Prostate gland (tissue), 2 donors: ENCODE results near the gene L1CAM. TPM values are rescaled to one million over a fixed set of nuclear protein-coding genes. Genes with fewer than 3 reads are reported as not detected.

Experiments used
- DNase-seq: peaks from one replicate; pipeline ENCODE4 v3.0.0-alpha.2; 2019; ENCODE audit warnings: low spot score
- H3K27ac ChIP-seq, 2 donors: fragments of 200-600 bp; sonication (generic); 2 replicates each; pipeline ENCODE4 v1.5.1; 2017 to 2019
- H3K27me3 ChIP-seq: fragments of 200-600 bp; sonication (generic); replicated peaks from 2 replicates; pipeline ENCODE4 v1.5.1; 2019; ENCODE audit not compliant: insufficient read depth
- H3K36me3 ChIP-seq, 2 donors: fragments of 200-600 bp; sonication (generic); 1 replicate in 1 of 2; 2 replicates in 1 of 2; pipeline versions ENCODE4 v1.5.1 to v1.8.1; 2017 to 2019
- H3K4me1 ChIP-seq: fragments of 200-600 bp; sonication (generic); replicated peaks from 2 replicates; pipeline ENCODE4 v1.5.1; 2019
- H3K4me3 ChIP-seq, 2 donors: fragments of 200-600 bp; sonication (generic); 2 replicates each; pipeline ENCODE4 v1.5.1; 2017 to 2019
- H3K9me3 ChIP-seq: fragments of 200-600 bp; sonication (generic); 2 replicates; pipeline ENCODE4 v1.5.1; 2017
- POLR2A ChIP-seq: fragments of 450-650 bp; IDR thresholded peaks from one replicate; pipeline ENCODE4 v1.6.1; 2016; ENCODE audit warnings: antibody characterized with exemption, mild to moderate bottlenecking
- POLR2AphosphoS5 ChIP-seq: sonication (generic); formaldehyde crosslinking; IDR thresholded peaks from one replicate; pipeline ENCODE4 v1.6.1; 2017; ENCODE audit warnings: antibody characterized with exemption
- WGBS: methylation state at CpG from one replicate; pipeline ENCODE4 v1.1.5; 2018; 5-methylcytosine and 5-hydroxymethylcytosine counted together
- intact Hi-C: fragments of 100-400 bp; cut with DNase I; formaldehyde crosslinking; loops from one replicate; pipeline ENCODE4 v1.14.2; 2022
- total RNA-seq, 2 donors: library from RNA; depleted of rRNA; stranded (reverse); fragments of >200 nt; gene quantifications; one replicate each; pipeline ENCODE4 v1.1.0, GENCODE V29; 2016
- TF ChIP-seq, protein P1 (sequence below), 4 experiments: fragments of 200-600 bp in 2 of 4; fragments of 450-650 bp in 2 of 4; sonication (generic) in 2 of 4; IDR thresholded peaks; 1 replicate in 3 of 4; 2 replicates in 1 of 4; pipeline ENCODE4 v1.5.1; 2016 to 2019; ENCODE audit warnings: antibody characterized with exemption in 4 of 4, mild to moderate bottlenecking in 2 of 4, moderate library complexity in 2 of 4

L1CAM gene
- total RNA-seq, 2 donors from 2014 or later: 0.73 to 18.0 TPM

- H3K36me3 ChIP-seq: no peaks in the 10 kb centered on the region
- no peaks in the 10 kb centered on the region for H3K27me3 ChIP-seq
- H3K4me1 ChIP-seq: no peaks in the 10 kb centered on the region
- H3K27ac ChIP-seq: no peak overlapping the region
- H3K4me3 ChIP-seq: no peak overlapping the region
- TF ChIP-seq POLR2AphosphoS5 (no peak), POLR2A (no peak)
- TF ChIP-seq, protein P1, sequence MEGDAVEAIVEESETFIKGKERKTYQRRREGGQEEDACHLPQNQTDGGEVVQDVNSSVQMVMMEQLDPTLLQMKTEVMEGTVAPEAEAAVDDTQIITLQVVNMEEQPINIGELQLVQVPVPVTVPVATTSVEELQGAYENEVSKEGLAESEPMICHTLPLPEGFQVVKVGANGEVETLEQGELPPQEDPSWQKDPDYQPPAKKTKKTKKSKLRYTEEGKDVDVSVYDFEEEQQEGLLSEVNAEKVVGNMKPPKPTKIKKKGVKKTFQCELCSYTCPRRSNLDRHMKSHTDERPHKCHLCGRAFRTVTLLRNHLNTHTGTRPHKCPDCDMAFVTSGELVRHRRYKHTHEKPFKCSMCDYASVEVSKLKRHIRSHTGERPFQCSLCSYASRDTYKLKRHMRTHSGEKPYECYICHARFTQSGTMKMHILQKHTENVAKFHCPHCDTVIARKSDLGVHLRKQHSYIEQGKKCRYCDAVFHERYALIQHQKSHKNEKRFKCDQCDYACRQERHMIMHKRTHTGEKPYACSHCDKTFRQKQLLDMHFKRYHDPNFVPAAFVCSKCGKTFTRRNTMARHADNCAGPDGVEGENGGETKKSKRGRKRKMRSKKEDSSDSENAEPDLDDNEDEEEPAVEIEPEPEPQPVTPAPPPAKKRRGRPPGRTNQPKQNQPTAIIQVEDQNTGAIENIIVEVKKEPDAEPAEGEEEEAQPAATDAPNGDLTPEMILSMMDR (IDR thresholded peaks at IDR 0.05): no peak
- intact Hi-C loops: no loop called here
- H3K9me3 ChIP-seq: no peaks in the 10 kb centered on the region
- DNase-seq: no peak
- WGBS: 84% methylated on average over 9 of the region's 10 CpGs
Measured at GRCh38 chrX:153864101-153864500, 21.9 kb downstream of the L1CAM start.

- Histone ChIP-seq H3K27ac (no peak overlapping the region), H3K4me1 (no peaks in the 10 kb centered on the region), H3K4me3 (no peak overlapping the region), H3K36me3 (no peaks in the 10 kb centered on the region), H3K27me3 (no peaks in the 10 kb centered on the region), H3K9me3 (no peaks in the 10 kb centered on the region)
- WGBS: 65% methylated on average over 25 of the region's 28 CpGs
- no peak for DNase-seq
- intact Hi-C loops: no loop called here
- TF ChIP-seq POLR2AphosphoS5: no peak
- TF ChIP-seq POLR2A: no peak
- TF ChIP-seq, protein P1 (IDR thresholded peaks at IDR 0.05): no peak
Measured at GRCh38 chrX:153863251-153863991, 22.6 kb downstream of the L1CAM start.

- TF ChIP-seq, protein P1 (IDR thresholded peaks at IDR 0.05): no peak
- TF ChIP-seq POLR2A (no peak), POLR2AphosphoS5 (no peak)
- no peak for DNase-seq
- no peak overlapping the region for H3K4me3 ChIP-seq
- WGBS: 64% methylated on average over 10 of the region's 22 CpGs
- intact Hi-C loops: no loop called here
- no peak overlapping the region for H3K27ac ChIP-seq
- H3K36me3 ChIP-seq: no peaks in the 10 kb centered on the region
- H3K9me3 ChIP-seq: no peaks in the 10 kb centered on the region
- H3K4me1 ChIP-seq: no peaks in the 10 kb centered on the region
- H3K27me3 ChIP-seq: no peaks in the 10 kb centered on the region
Measured at GRCh38 chrX:153862369-153863250, 23.4 kb downstream of the L1CAM start.

DNA sequence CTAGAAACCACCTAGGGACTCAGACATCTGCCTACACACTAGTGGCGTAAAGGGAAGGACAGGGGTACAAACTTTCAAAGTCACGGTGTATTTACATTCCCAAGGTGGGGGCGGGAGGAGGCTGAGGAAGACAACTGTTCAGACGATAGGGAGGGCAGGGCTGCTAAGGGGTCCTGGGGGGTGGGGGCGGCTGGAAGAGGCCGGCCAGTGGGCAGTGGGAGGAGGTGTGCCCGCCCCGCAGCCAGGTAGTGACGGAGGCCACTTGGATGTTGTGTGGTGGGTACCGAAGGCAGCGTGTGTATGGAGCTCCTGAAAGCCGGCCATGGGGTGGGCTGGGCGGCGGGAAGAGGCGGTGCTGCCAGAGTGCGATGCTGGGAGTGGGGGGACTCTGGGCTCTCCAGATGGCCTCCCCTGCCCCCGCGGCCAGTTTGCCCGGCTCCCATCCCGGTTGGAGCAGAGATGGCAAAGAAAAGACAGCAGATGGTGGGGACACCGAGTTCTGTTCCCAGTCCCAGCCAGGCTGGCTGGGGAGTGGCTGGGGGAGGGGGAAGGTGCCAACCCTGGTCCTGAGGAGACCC is 24.2 kb downstream of the L1CAM start:
- Histone ChIP-seq H3K4me1 (no peaks in the 10 kb centered on the region), H3K36me3 (no peaks in the 10 kb centered on the region), H3K9me3 (no peaks in the 10 kb centered on the region), H3K27me3 (no peaks in the 10 kb centered on the region), H3K27ac (no peak overlapping the region), H3K4me3 (no peak overlapping the region)
- intact Hi-C loops: no loop called here
- DNase-seq: no peak
- 29% methylated on average over 5 of the region's 21 CpGs for WGBS
- TF ChIP-seq POLR2A (no peak), POLR2AphosphoS5 (no peak)
- TF ChIP-seq, protein P1 (IDR thresholded peaks at IDR 0.05): no peak
